Keratinocyte (primary cell): ENCODE results near the gene GPR180. TPM values are rescaled to one million over a fixed set of nuclear protein-coding genes. Genes with fewer than 3 reads are reported as not detected.

ENCODE experiments used
- DNase-seq: peaks from one replicate; pipeline ENCODE4 v3.0.0-alpha.2; 2011; ENCODE audit warnings: low read depth, missing footprints, low spot score
- FAIRE-seq: peaks from 2 replicates; lab custom pipeline; 2011; peaks lifted over from hg19 to GRCh38; lab: Jason Lieb, UNC
- H2AFZ ChIP-seq: 2 replicates; pipeline ENCODE4 v1.6.0; 2012; ENCODE audit warnings: low read length, control low read depth, inconsistent platforms; ENCODE audit not compliant: control insufficient read depth
- H3K27ac ChIP-seq: 2 replicates; pipeline ENCODE4 v1.5.1; 2011; ENCODE audit warnings: low read length; ENCODE audit not compliant: control insufficient read depth, insufficient read depth
- H3K27me3 ChIP-seq: 3 replicates; pipeline ENCODE4 v1.6.0; 2011; ENCODE audit warnings: low read length; ENCODE audit not compliant: control insufficient read depth, insufficient read depth; ENCODE audit errors: extremely low read depth
- H3K36me3 ChIP-seq, 2 experiments: 2 replicates in 1 of 2; 3 replicates in 1 of 2; pipeline ENCODE4 v1.5.1; 2011; ENCODE audit warnings: low read length in 2 of 2, mild to moderate bottlenecking in 1 of 2; ENCODE audit not compliant: control insufficient read depth in 2 of 2, insufficient read depth in 2 of 2; ENCODE audit errors: extremely low read depth in 1 of 2
- H3K4me1 ChIP-seq: 3 replicates; pipeline ENCODE4 v1.5.1; 2011; ENCODE audit warnings: low read length; ENCODE audit not compliant: control insufficient read depth, insufficient read depth; ENCODE audit errors: extremely low read depth
- H3K4me2 ChIP-seq: 3 replicates; pipeline ENCODE4 v1.6.0; 2011; ENCODE audit warnings: low read depth, low read length; ENCODE audit not compliant: control insufficient read depth, insufficient read depth; ENCODE audit errors: extremely low read depth
- H3K4me3 ChIP-seq, 3 experiments: fragments of 200-600 bp in 1 of 3; sonication (generic) in 1 of 3; 2 replicates in 2 of 3; 3 replicates in 1 of 3; pipeline ENCODE4 v1.5.1; 2011 to 2016; ENCODE audit warnings: low read length in 3 of 3, mild to moderate bottlenecking in 3 of 3, control low read depth in 2 of 3, inconsistent platforms in 1 of 3, low read depth in 1 of 3, mixed read lengths in 1 of 3, mixed run types in 1 of 3, moderate library complexity in 1 of 3; ENCODE audit not compliant: control insufficient read depth in 2 of 3, insufficient read depth in 2 of 3; ENCODE audit errors: extremely low read depth in 1 of 3
- H3K79me2 ChIP-seq: 2 replicates; pipeline ENCODE4 v1.6.0; 2012; ENCODE audit warnings: low read length; ENCODE audit not compliant: control insufficient read depth, insufficient read depth
- H3K9ac ChIP-seq: 3 replicates; pipeline ENCODE4 v1.6.0; 2011; ENCODE audit warnings: low read length; ENCODE audit not compliant: control insufficient read depth, insufficient read depth; ENCODE audit errors: extremely low read depth
- H3K9me1 ChIP-seq: 3 replicates; pipeline ENCODE4 v1.6.0; 2011; ENCODE audit warnings: low read length; ENCODE audit not compliant: control insufficient read depth, insufficient read depth; ENCODE audit errors: extremely low read depth
- H3K9me3 ChIP-seq: 2 replicates; pipeline ENCODE4 v1.5.1; 2012; ENCODE audit warnings: low read depth, low read length; ENCODE audit not compliant: control insufficient read depth
- H4K20me1 ChIP-seq: 3 replicates; pipeline ENCODE4 v1.6.0; 2011; ENCODE audit warnings: low read length; ENCODE audit not compliant: control insufficient read depth, insufficient read depth; ENCODE audit errors: extremely low read depth
- CTCF ChIP-seq, 3 experiments: IDR thresholded peaks in 1 of 3; conservative IDR thresholded peaks in 1 of 3; optimal IDR thresholded peaks in 1 of 3; 2 replicates in 2 of 3; 3 replicates in 1 of 3; pipeline versions ENCODE3 to v1.5.1; 2011; ENCODE audit warnings: low read length in 3 of 3, mild to moderate bottlenecking in 3 of 3, moderate library complexity in 2 of 3, control low read depth in 1 of 3, inconsistent platforms in 1 of 3; ENCODE audit not compliant: insufficient read depth in 2 of 3; ENCODE audit errors: extremely low read depth in 1 of 3
- EZH2 ChIP-seq: IDR thresholded peaks from one replicate; pipeline ENCODE4 v1.6.1; 2012; ENCODE audit warnings: inconsistent platforms, mild to moderate bottlenecking, low read length, moderate library complexity
- dilution Hi-C: fragments of 300-500 bp; cut with MboI; formaldehyde crosslinking; loops from one replicate; pipeline ENCODE4 v1.7.0; 2020; ENCODE audit warnings: low sequenced_read_pairs; ENCODE audit not compliant: extremely low pct_ligation_motif_present
- polyA plus RNA-seq, 5 experiments: library from polyadenylated mRNA; depleted of rRNA in 3 of 5; stranded (reverse) in 3 of 5; stranded (forward) in 1 of 5; unstranded in 1 of 5; fragments of >200 nt; gene quantifications; 1 replicate in 1 of 5; 2 replicates in 3 of 5; 3 replicates in 1 of 5; pipeline versions ENCODE4 v1.2.1 to v1.2.3, GENCODE V29; 2011 to 2012; ENCODE audit warnings: missing spikeins in 2 of 5, low read depth in 1 of 5, low replicate concordance in 1 of 5

Gene GPR180
- polyA plus RNA-seq, 1 donor (not counting 4 experiments of a cell fraction or from before 2014, with no cell fraction given) = 9.9 TPM

- no peak overlapping the region for H3K27ac ChIP-seq
- H2AFZ ChIP-seq = no peak overlapping the region
- no peak overlapping the region for H3K9ac ChIP-seq
- H3K27me3 ChIP-seq = no peaks in the 10 kb centered on the region
- TF ChIP-seq EZH2 (no peak), CTCF (optimal IDR thresholded peaks at IDR 0.05 in 1 of 3, IDR thresholded peaks at IDR 0.05 in 1 of 3, conservative IDR thresholded peaks at IDR 0.05 in 1 of 3; ENCODE audit: extremely low read depth in 1 of 3, insufficient read depth in 2 of 3, low read length in 3 of 3) (no peak)
- no peak overlapping the region for H3K4me3 ChIP-seq
- H3K9me3 ChIP-seq = no peaks in the 10 kb centered on the region
- dilution Hi-C loops = no loop called here
- no peak for FAIRE-seq
- H3K4me2 ChIP-seq = no peak overlapping the region
- H4K20me1 ChIP-seq = no peaks in the 10 kb centered on the region
- DNase-seq = no peak
- H3K4me1 ChIP-seq = peaks cover 3% of the 10 kb centered on the region
- no peaks in the 10 kb centered on the region for H3K36me3 ChIP-seq
- H3K9me1 ChIP-seq = no peaks in the 10 kb centered on the region
- no peaks in the 10 kb centered on the region for H3K79me2 ChIP-seq
These were observed 47.9 kb upstream of the GPR180 start for GRCh38 chr13:94553766-94554165.

GRCh38 chr13:94556041-94556440 lies 45.6 kb upstream of the GPR180 start:
- Histone ChIP-seq H4K20me1 (no peaks in the 10 kb centered on the region), H3K9ac (no peak overlapping the region), H3K4me1 (no peaks in the 10 kb centered on the region), H3K9me1 (no peaks in the 10 kb centered on the region), H3K79me2 (no peaks in the 10 kb centered on the region), H3K9me3 (no peaks in the 10 kb centered on the region), H3K4me2 (no peak overlapping the region), H2AFZ (no peak overlapping the region), H3K27me3 (no peaks in the 10 kb centered on the region), H3K27ac (no peak overlapping the region), H3K4me3 (no peak overlapping the region), H3K36me3 (no peaks in the 10 kb centered on the region)
- no peak for TF ChIP-seq EZH2
- no peak for TF ChIP-seq CTCF (optimal IDR thresholded peaks at IDR 0.05 in 1 of 3, IDR thresholded peaks at IDR 0.05 in 1 of 3, conservative IDR thresholded peaks at IDR 0.05 in 1 of 3; ENCODE audit: extremely low read depth in 1 of 3, insufficient read depth in 2 of 3, low read length in 3 of 3)
- DNase-seq (no peak), FAIRE-seq (no peak)
- dilution Hi-C loops = no loop called here
